GM18858 (cell line): ENCODE data around the gene JMJD4.

Experiments used
- ATAC-seq: cut with Tn5 transposase; IDR thresholded peaks from one replicate; pipeline ENCODE4 v1.9.1; 2021; ENCODE audit not compliant: unreplicated experiment

Gene JMJD4

DNA sequence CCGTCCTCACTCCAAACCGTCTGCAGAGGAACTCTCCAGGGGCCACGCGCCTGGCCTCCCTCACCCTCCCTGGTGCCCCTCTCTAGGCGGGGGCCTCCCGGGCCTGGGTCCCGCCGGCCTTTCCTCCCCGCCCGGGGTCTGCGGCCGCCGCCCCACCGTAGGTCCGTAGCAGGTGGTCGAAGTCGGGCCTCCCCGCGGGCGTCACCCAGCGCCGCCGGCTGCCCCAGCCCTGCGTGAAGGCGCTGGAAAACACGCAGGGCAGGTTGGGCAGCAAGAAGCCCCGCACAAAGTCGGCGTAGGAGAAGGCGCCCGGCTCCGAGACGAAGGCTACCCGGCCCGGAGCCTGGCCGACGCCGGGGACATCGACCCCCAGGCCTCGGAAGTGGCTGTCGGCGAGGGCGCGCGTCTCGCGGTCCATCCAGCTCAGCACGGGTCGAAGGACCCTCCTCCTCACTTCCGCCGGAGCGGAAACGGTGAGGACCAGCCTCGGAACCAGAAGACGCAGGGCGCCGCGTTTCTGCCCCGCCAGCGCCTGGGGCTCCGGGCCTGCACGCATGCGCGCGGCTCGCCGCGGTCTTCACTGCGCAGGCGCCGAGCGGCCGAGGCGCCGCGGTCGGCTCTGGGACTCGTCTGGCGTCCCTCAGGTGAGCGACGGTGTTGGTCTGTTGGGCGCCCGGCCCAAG lies at the start of gene JMJD4, which contains the start of gene SNAP47:
JMJD4 (minus strand) TSS at position 447 of the 683 bp plus-strand sequence; CDS start at position 418, 29 bp downstream.
SNAP47 (plus strand) TSS at position 580 of the 683 bp plus-strand sequence. CDS start 12,302 bp downstream, outside the sequence.
- ATAC-seq = peak; percentile 94

DNA sequence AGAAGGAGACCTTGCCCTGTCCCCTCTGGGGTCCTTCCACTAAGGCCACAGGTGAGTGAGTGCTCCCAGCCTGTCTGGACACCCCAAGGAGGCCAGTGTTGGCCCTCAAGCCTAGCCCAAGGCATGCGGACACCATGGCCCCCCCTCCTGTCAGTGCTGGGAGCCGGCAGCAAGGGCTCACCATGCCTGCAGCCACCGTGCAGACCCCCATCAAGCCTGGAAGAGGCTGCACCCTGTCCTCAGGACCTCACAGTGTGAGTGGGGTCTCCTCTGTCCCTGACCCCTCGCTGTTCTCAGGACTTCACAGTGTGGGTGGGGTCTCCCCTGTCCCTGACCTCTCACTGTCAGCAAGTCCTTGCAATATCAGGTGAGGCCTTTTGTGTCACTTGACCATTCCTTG lies 47.1 kb upstream of the JMJD4 start:
- ATAC-seq = no peak

- no peak for ATAC-seq
Measured at GRCh38 chr1:227781314-227781930, 46.3 kb upstream of the JMJD4 start.

GRCh38 chr1:227780101-227781044 lies 45.3 kb upstream of the JMJD4 start:
- ATAC-seq = no peak

GRCh38 chr1:227779685-227780084 lies 44.6 kb upstream of the JMJD4 start:
- ATAC-seq = no peak

GRCh38 chr1:227779021-227779441 lies 43.9 kb upstream of the JMJD4 start:
- no peak for ATAC-seq

- no peak for ATAC-seq
Measured at GRCh38 chr1:227778401-227778947, 43.4 kb upstream of the JMJD4 start.

DNA sequence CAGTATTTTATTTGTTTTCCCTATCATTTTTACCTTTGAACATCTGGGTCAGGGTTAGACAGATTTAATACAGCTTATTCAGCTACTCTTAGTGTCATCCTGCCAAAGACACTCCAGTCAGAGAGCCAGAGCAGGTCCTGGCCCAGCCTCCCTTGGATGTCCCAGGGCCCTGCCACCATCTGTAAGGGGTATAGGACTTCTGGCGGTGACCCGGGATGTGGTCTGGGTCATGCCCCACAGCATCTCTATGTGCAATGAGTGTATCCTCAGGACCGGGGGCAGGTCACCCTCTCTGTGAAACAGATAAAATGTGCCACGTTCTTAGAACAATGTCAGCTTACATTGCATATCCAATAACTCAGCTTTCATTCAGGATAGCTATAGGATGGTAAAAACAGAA lies 42.5 kb upstream of the JMJD4 start:
- no peak for ATAC-seq

GRCh38 chr1:227777156-227777555 lies 42.1 kb upstream of the JMJD4 start:
- ATAC-seq = no peak

- ATAC-seq = no peak
Measured at GRCh38 chr1:227776331-227776771, 41.2 kb upstream of the JMJD4 start.

GRCh38 chr1:227775841-227776240 lies 40.7 kb upstream of the JMJD4 start:
- ATAC-seq = no peak

DNA sequence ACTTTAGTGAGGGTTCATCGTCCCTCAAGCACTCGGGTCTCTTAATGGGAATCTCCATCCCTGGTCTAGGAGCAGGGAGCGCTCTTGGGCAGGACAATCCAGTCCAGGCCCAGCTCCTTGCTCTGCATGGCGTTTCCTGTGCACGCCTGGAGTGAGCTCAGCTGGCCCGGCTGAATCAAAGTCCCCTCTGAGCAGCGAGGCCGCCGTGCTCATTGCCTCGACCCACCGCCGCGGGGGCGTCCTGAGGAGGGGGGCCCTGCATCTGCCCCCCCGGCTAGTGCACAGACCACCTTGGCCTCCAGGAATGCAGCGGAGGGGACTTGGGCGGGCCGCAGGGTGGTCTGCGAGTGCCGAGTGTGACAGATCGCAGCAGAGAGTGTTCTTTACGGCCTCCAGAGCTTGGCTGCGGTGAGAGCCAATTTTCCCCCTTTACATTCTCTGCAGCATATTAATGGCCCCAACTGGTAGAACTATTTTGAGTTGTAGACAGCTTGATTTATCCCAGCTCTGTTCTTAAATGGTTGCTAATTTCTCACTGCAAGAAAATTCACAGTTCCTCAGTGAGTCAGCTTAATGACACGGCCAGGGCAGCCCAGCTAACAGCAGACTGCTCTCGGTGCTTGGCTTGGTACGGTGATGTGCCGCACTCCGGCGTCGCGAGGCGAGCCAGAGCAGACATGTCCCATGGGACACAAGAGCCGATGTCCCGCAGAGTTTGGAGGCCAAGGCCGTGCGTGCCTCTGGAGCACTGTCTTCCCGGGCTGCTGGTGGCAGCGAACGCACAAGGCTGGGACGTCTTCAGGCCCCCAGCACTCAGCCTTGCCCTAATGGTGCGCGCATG lies 39.9 kb upstream of the JMJD4 start:
- ATAC-seq = no peak

DNA sequence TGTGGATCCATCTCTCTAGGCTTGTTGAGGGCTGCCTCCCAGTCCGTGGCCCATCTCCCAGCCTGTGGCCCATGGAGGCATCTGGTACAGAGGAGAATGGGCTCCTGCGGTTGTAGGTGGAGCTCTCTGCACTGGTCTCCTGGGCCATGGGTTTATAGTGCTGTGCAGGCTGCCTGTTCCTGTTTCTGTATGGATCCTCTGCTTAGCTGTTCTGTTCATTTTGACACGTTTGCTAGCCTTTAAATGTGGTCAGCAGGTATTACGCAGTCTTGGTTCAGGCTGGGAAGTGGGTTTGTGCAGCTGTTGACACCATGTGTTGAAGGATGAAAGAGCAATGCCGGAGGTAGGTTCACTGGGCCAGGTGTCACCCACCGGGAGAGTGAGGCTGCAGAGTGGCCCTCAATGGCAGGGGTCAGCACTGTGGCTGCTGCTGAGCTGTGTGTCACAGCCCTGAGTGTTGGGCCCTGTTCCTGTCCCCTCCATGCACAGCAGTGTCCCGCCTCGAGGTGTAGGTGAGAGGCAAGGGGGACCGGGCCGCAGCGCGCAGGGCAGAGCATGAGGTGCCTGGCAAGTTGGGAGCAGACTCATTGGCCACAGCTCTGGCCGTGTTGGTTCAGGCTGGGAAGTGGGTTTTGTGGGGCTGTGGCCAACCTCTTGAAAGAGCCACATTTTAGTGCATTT lies 39.1 kb upstream of the JMJD4 start:
- no peak for ATAC-seq

DNA sequence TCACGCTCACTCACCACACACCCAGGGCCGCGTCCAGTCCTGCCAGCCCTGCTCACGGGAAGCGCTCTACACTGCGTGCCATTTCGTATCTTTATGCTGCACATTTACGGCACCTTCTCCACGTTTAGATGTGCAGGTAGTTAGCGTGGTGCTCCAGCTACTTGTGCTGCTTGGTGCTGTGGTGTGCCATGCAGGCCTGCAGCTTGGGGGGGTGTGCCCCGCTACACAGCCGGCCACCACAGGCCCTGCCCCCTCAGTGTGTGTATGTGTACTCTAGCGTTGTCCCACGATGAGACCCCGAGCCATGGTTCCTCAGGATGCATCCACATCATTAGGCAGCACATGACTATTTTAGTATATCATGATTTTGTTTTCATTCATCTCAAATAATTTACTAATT lies 38.5 kb upstream of the JMJD4 start:
- no peak for ATAC-seq

- ATAC-seq = no peak
Measured at GRCh38 chr1:227771771-227772170, 36.7 kb upstream of the JMJD4 start.

DNA sequence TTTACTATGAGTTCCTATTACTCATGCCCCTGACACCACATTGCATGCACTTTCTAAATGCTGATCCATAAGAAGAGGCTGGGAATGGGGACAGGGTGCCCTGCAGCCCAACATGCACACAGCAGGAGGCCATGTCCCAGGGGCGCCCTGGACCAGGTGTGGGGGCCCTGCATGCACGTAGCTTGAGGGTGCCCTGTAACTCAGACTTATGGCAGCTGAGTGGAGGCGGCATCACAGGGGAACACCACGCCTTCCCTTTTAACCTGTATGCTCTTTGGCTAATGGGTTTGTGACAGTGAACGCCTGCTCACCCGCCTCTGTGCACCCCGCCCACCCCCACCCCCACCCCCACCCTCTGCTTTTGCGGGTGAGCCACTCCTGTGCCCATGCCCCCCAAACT lies 36.2 kb upstream of the JMJD4 start:
- ATAC-seq = no peak

GRCh38 chr1:227770812-227771211 lies 35.7 kb upstream of the JMJD4 start:
- no peak for ATAC-seq

DNA sequence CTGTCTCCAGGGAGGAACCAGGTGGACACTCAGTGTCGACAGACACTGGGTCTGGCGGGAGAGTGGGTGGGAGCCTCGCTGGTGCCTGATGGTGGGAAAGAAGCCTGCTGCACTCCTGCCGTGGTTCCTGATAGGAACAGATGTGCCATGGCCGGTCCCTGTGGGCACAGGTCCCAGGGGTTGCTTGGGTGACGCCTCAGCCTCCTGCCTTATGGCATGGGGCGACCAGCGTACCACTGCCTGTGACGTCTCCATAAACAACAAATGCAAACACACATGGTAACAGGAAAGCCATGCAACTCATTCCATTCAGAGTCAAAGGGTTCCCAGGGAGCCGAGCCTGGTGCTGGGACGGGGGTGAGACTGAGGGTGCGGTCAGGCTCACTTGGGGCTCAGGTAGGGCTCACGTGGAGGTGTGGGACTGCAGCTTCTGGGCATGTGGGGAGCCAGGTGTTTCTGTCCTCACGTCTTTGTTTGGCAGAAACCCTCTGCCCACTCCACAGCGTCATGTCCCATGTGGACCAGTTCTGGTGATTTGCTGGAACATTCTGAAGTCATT lies 34.9 kb upstream of the JMJD4 start:
- ATAC-seq = no peak
